HAP-1 (cell line): ENCODE data around the gene SGPP2.

Source experiments
- DNase-seq, 2 experiments: peaks; one replicate each; pipeline ENCODE4 v3.0.0-alpha.2; 2016 to 2020; ENCODE audit warnings: low spot score in 2 of 2
- H3K27me3 ChIP-seq: fragments of 250-450 bp; sonication (Bioruptor Pico); 2 replicates; pipeline ENCODE4 v1.5.1; 2020; ENCODE audit warnings: low read depth, mild to moderate bottlenecking, moderate library complexity
- H3K36me3 ChIP-seq: fragments of 250-450 bp; sonication (Bioruptor Pico); replicated peaks from 2 replicates; pipeline ENCODE4 v1.5.1; 2020; ENCODE audit warnings: mild to moderate bottlenecking
- H3K4me1 ChIP-seq: fragments of 250-450 bp; sonication (Bioruptor Pico); 2 replicates; pipeline ENCODE4 v1.5.1; 2020; ENCODE audit warnings: mild to moderate bottlenecking
- H3K4me3 ChIP-seq: fragments of 250-450 bp; sonication (Bioruptor Pico); 2 replicates; pipeline ENCODE4 v1.5.1; 2020; ENCODE audit warnings: mild to moderate bottlenecking, moderate library complexity
- H3K9me3 ChIP-seq: fragments of 250-450 bp; sonication (Bioruptor Pico); 2 replicates; pipeline ENCODE4 v1.5.1; 2020; ENCODE audit warnings: mild to moderate bottlenecking, moderate library complexity
- in situ Hi-C: fragments of 300-500 bp; cut with MboI; formaldehyde crosslinking; loops from 3 replicates; pipeline ENCODE4 v1.14.3; 2020; ENCODE audit warnings: low sequenced_read_pairs, inconsistent platforms, mixed read lengths

Gene SGPP2

GRCh38 chr2:222538535-222538934, 114.2 kb downstream of the SGPP2 start:
- H3K9me3 ChIP-seq: no peaks in the 10 kb centered on the region
- no peak overlapping the region for H3K4me3 ChIP-seq
- no peaks in the 10 kb centered on the region for H3K4me1 ChIP-seq
- DNase-seq: no peak
- peaks cover 3% of the 10 kb centered on the region; the same call in 1 of the 2 replicates for H3K27me3 ChIP-seq
- no peaks in the 10 kb centered on the region for H3K36me3 ChIP-seq
- in situ Hi-C loops: no loop called here

GRCh38 chr2:222544661-222545060, 120.3 kb downstream of the SGPP2 start:
- Histone ChIP-seq H3K9me3 (no peaks in the 10 kb centered on the region), H3K27me3 (no peaks in the 10 kb centered on the region), H3K36me3 (no peaks in the 10 kb centered on the region), H3K4me1 (peaks cover 4% of the 10 kb centered on the region), H3K4me3 (no peak overlapping the region)
- DNase-seq: no peak
- in situ Hi-C loops: no loop called here

- no peaks in the 10 kb centered on the region; the same call in 1 of the 2 replicates for H3K27me3 ChIP-seq
- H3K4me3 ChIP-seq: no peak overlapping the region
- in situ Hi-C loops: no loop called here
- no peaks in the 10 kb centered on the region for H3K36me3 ChIP-seq
- no peaks in the 10 kb centered on the region for H3K9me3 ChIP-seq
- H3K4me1 ChIP-seq: peaks cover 4% of the 10 kb centered on the region
- no peak for DNase-seq
Measured at GRCh38 chr2:222545823-222546795, 121.8 kb downstream of the SGPP2 start.

GRCh38 chr2:222547083-222547482, 122.7 kb downstream of the SGPP2 start:
- Histone ChIP-seq H3K4me3 (no peak overlapping the region), H3K36me3 (no peaks in the 10 kb centered on the region), H3K4me1 (peaks cover 4% of the 10 kb centered on the region), H3K27me3 (no peaks in the 10 kb centered on the region; the same call in 1 of the 2 replicates), H3K9me3 (no peaks in the 10 kb centered on the region)
- in situ Hi-C loops: no loop called here
- DNase-seq: no peak

GRCh38 chr2:222548992-222549391, 124.6 kb downstream of the SGPP2 start:
- Histone ChIP-seq H3K36me3 (no peaks in the 10 kb centered on the region), H3K27me3 (peaks cover 8% of the 10 kb centered on the region), H3K4me1 (peaks cover 4% of the 10 kb centered on the region), H3K9me3 (no peaks in the 10 kb centered on the region), H3K4me3 (no peak overlapping the region)
- in situ Hi-C loops: no loop called here
- DNase-seq: peak; percentile 51 to 65

- H3K27me3 ChIP-seq: peaks cover 8% of the 10 kb centered on the region
- DNase-seq: no peak
- in situ Hi-C loops: loop anchor here (25.0 kb wide), 1 partner anchor 242 kb away; a partner anchor contains a TSS
- H3K9me3 ChIP-seq: no peaks in the 10 kb centered on the region
- no peak overlapping the region for H3K4me3 ChIP-seq
- H3K4me1 ChIP-seq: no peaks in the 10 kb centered on the region
- H3K36me3 ChIP-seq: no peaks in the 10 kb centered on the region
Measured at GRCh38 chr2:222554517-222554916, 130.2 kb downstream of the SGPP2 start.

GRCh38 chr2:222561151-222561550, 136.8 kb downstream of the SGPP2 start:
- DNase-seq: no peak
- in situ Hi-C loops: loop anchor here (10.0 to 25.0 kb wide), 2 partner anchors 249 to 516 kb away; a partner anchor contains a TSS
- H3K27me3 ChIP-seq: no peaks in the 10 kb centered on the region
- peaks cover 3% of the 10 kb centered on the region; the same call in 1 of the 2 replicates for H3K36me3 ChIP-seq
- no peak overlapping the region for H3K4me3 ChIP-seq
- H3K4me1 ChIP-seq: no peaks in the 10 kb centered on the region
- H3K9me3 ChIP-seq: no peaks in the 10 kb centered on the region

GRCh38 chr2:222561817-222562645, 137.7 kb downstream of the SGPP2 start:
- peak; percentile 48 to 69 for DNase-seq
- in situ Hi-C loops: loop anchor here (10.0 to 25.0 kb wide), 2 partner anchors 250 to 517 kb away; a partner anchor contains a TSS

GRCh38 chr2:222563106-222563718, 138.9 kb downstream of the SGPP2 start:
- DNase-seq: no peak
- Histone ChIP-seq H3K27me3 (no peaks in the 10 kb centered on the region), H3K36me3 (peaks cover 16% of the 10 kb centered on the region)

More at GRCh38 chr2:222561817-222562645, 137.7 kb downstream of the SGPP2 start:
- H3K4me1 ChIP-seq: no peaks in the 10 kb centered on the region
- no peaks in the 10 kb centered on the region for H3K27me3 ChIP-seq
- no peak overlapping the region for H3K4me3 ChIP-seq
- H3K36me3 ChIP-seq: peaks cover 6% of the 10 kb centered on the region
- H3K9me3 ChIP-seq: no peaks in the 10 kb centered on the region

GRCh38 chr2:222563936-222564335, 139.6 kb downstream of the SGPP2 start:
- Histone ChIP-seq H3K9me3 (no peaks in the 10 kb centered on the region), H3K4me1 (no peaks in the 10 kb centered on the region), H3K36me3 (peaks cover 19% of the 10 kb centered on the region), H3K27me3 (no peaks in the 10 kb centered on the region), H3K4me3 (no peak overlapping the region)
- DNase-seq: no peak
- in situ Hi-C loops: loop anchor here (10.0 to 25.0 kb wide), 2 partner anchors 252 to 519 kb away; a partner anchor contains a TSS

More at GRCh38 chr2:222563106-222563718, 138.9 kb downstream of the SGPP2 start:
- no peaks in the 10 kb centered on the region for H3K4me1 ChIP-seq
- no peak overlapping the region for H3K4me3 ChIP-seq
- no peaks in the 10 kb centered on the region for H3K9me3 ChIP-seq
- in situ Hi-C loops: loop anchor here (10.0 to 25.0 kb wide), 2 partner anchors 251 to 518 kb away; a partner anchor contains a TSS

- peaks cover 36% of the 10 kb centered on the region for H3K36me3 ChIP-seq
- no peaks in the 10 kb centered on the region for H3K9me3 ChIP-seq
- H3K27me3 ChIP-seq: no peaks in the 10 kb centered on the region
- H3K4me3 ChIP-seq: no peak overlapping the region
- in situ Hi-C loops: loop anchor here (10.0 to 25.0 kb wide), 2 partner anchors 254 to 521 kb away; a partner anchor contains a TSS
- H3K4me1 ChIP-seq: no peaks in the 10 kb centered on the region
- no peak for DNase-seq
Measured at GRCh38 chr2:222566229-222566628, 141.9 kb downstream of the SGPP2 start.

GRCh38 chr2:222568865-222569264, 144.5 kb downstream of the SGPP2 start:
- Histone ChIP-seq H3K9me3 (no peaks in the 10 kb centered on the region), H3K27me3 (no peaks in the 10 kb centered on the region), H3K36me3 (peaks cover 44% of the 10 kb centered on the region), H3K4me3 (no peak overlapping the region), H3K4me1 (no peaks in the 10 kb centered on the region)
- in situ Hi-C loops: loop anchor here (10.0 to 25.0 kb wide), 2 partner anchors 257 to 524 kb away; a partner anchor contains a TSS
- no peak for DNase-seq

- no peaks in the 10 kb centered on the region for H3K27me3 ChIP-seq
- H3K36me3 ChIP-seq: peaks cover 44% of the 10 kb centered on the region
- H3K4me1 ChIP-seq: no peaks in the 10 kb centered on the region
- no peak for DNase-seq
- in situ Hi-C loops: loop anchor here (10.0 to 25.0 kb wide), 2 partner anchors 258 to 525 kb away; a partner anchor contains a TSS
- H3K4me3 ChIP-seq: no peak overlapping the region
- H3K9me3 ChIP-seq: no peaks in the 10 kb centered on the region
Measured at GRCh38 chr2:222569826-222570225, 145.5 kb downstream of the SGPP2 start.
